GM23338 (cell line): ENCODE measurements around the gene ABL2.

Source experiments
- CREB1 ChIP-seq: fragments of 250-450 bp; sonication (Bioruptor Pico); IDR thresholded peaks from 2 replicates; pipeline ENCODE4 v1.5.0; 2020; ENCODE audit warnings: low read depth, mild to moderate bottlenecking, moderate library complexity
- EZH2 ChIP-seq: fragments of 200-600 bp; sonication (generic); IDR thresholded peaks from one replicate; pipeline ENCODE4 v1.8.0; 2017; ENCODE audit warnings: antibody characterized with exemption, mild to moderate bottlenecking, low read depth; ENCODE audit not compliant: unreplicated experiment
- EZH2phosphoT487 ChIP-seq: fragments of 200-600 bp; sonication (generic); IDR thresholded peaks from one replicate; pipeline ENCODE4 v1.8.1; 2018; ENCODE audit warnings: antibody characterized with exemption; ENCODE audit not compliant: unreplicated experiment
- JUNB ChIP-seq: IDR thresholded peaks from one replicate; pipeline ENCODE4 v1.6.1; 2016; ENCODE audit warnings: antibody characterized with exemption; ENCODE audit not compliant: unreplicated experiment
- POLR2AphosphoS5 ChIP-seq: IDR thresholded peaks from 2 replicates; pipeline ENCODE4 v1.6.1; 2016; ENCODE audit warnings: antibody characterized with exemption, low read depth
- ZNF114 ChIP-seq: fragments of 250-450 bp; sonication (Bioruptor Pico); IDR thresholded peaks from 2 replicates; pipeline ENCODE4 v1.5.0; 2020; ENCODE audit warnings: mild to moderate bottlenecking, moderate library complexity
- TF ChIP-seq, protein P1 (sequence below), 2 experiments: fragments of 200-600 bp in 1 of 2; sonication (generic) in 1 of 2; conservative IDR thresholded peaks; 2 replicates each; pipeline versions ENCODE4 v1.5.1 to v1.6.1; 2016 to 2017; ENCODE audit warnings: antibody characterized with exemption in 2 of 2, low read depth in 2 of 2, mild to moderate bottlenecking in 2 of 2, moderate library complexity in 1 of 2
- TF ChIP-seq, protein P2 (sequence below): IDR thresholded peaks from one replicate; pipeline ENCODE4 v1.6.1; 2018; ENCODE audit warnings: antibody characterized with exemption; ENCODE audit not compliant: unreplicated experiment

DNA sequence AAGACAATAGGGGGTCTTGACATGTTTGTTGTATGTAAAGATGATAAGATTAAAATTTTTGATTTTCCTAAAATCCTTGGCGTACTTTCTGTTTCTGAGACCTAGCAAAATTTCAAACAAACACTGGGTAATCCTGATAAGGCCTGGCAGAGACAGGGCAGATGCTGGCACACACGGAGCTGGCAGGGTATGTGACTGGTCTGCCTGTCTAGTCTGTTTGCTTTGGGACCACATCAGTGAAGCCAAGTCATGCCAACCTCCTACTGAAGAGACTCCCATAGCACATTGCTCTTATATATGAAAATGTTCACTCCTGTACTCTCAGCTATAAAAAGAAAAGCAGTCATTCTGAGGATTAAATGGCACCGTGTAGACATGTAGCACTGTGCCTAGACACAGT is 133.6 kb downstream of the ABL2 start:
- TF ChIP-seq, protein P1, sequence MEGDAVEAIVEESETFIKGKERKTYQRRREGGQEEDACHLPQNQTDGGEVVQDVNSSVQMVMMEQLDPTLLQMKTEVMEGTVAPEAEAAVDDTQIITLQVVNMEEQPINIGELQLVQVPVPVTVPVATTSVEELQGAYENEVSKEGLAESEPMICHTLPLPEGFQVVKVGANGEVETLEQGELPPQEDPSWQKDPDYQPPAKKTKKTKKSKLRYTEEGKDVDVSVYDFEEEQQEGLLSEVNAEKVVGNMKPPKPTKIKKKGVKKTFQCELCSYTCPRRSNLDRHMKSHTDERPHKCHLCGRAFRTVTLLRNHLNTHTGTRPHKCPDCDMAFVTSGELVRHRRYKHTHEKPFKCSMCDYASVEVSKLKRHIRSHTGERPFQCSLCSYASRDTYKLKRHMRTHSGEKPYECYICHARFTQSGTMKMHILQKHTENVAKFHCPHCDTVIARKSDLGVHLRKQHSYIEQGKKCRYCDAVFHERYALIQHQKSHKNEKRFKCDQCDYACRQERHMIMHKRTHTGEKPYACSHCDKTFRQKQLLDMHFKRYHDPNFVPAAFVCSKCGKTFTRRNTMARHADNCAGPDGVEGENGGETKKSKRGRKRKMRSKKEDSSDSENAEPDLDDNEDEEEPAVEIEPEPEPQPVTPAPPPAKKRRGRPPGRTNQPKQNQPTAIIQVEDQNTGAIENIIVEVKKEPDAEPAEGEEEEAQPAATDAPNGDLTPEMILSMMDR (conservative IDR thresholded peaks at IDR 0.05; ENCODE audit: low read depth in 2 of 2): no peak
- TF ChIP-seq EZH2: no peak
- TF ChIP-seq ZNF114 (CRISPR knock-in tag): no peak
- no peak for TF ChIP-seq POLR2AphosphoS5
- TF ChIP-seq, protein P2, sequence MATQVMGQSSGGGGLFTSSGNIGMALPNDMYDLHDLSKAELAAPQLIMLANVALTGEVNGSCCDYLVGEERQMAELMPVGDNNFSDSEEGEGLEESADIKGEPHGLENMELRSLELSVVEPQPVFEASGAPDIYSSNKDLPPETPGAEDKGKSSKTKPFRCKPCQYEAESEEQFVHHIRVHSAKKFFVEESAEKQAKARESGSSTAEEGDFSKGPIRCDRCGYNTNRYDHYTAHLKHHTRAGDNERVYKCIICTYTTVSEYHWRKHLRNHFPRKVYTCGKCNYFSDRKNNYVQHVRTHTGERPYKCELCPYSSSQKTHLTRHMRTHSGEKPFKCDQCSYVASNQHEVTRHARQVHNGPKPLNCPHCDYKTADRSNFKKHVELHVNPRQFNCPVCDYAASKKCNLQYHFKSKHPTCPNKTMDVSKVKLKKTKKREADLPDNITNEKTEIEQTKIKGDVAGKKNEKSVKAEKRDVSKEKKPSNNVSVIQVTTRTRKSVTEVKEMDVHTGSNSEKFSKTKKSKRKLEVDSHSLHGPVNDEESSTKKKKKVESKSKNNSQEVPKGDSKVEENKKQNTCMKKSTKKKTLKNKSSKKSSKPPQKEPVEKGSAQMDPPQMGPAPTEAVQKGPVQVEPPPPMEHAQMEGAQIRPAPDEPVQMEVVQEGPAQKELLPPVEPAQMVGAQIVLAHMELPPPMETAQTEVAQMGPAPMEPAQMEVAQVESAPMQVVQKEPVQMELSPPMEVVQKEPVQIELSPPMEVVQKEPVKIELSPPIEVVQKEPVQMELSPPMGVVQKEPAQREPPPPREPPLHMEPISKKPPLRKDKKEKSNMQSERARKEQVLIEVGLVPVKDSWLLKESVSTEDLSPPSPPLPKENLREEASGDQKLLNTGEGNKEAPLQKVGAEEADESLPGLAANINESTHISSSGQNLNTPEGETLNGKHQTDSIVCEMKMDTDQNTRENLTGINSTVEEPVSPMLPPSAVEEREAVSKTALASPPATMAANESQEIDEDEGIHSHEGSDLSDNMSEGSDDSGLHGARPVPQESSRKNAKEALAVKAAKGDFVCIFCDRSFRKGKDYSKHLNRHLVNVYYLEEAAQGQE: no peak
- no peak for TF ChIP-seq CREB1 (CRISPR knock-in tag)
- no peak for TF ChIP-seq JUNB
- TF ChIP-seq EZH2phosphoT487: no peak
